Ectodermal cell (in vitro differentiated cells): ENCODE measurements around the gene NAA60.
A peak's percentile ranks its signal among the peaks of the same experiment; 100 is the strongest.
"Not testable (repeated sequence)": the region's sequence is repeated elsewhere in the genome, so short reads cannot be mapped to it uniquely, and the experiment has no call there.

ENCODE experiments used
- H3K27ac ChIP-seq: 2 replicates; pipeline ENCODE4 v1.7.0; 2013; ENCODE audit warnings: mild to moderate bottlenecking, low read depth, low read length; ENCODE audit not compliant: insufficient read depth, poor library complexity, severe bottlenecking
- H3K27me3 ChIP-seq: 2 replicates; pipeline ENCODE4 v1.7.0; 2013; ENCODE audit warnings: mild to moderate bottlenecking, low read length; ENCODE audit not compliant: insufficient read depth, control insufficient read depth, poor library complexity, severe bottlenecking
- H3K36me3 ChIP-seq: one replicate; pipeline ENCODE4 v1.7.0; 2013; ENCODE audit warnings: low read length; ENCODE audit not compliant: control insufficient read depth, insufficient read depth
- H3K4me1 ChIP-seq: one replicate; pipeline ENCODE4 v1.7.0; 2013; ENCODE audit warnings: low read length; ENCODE audit not compliant: control insufficient read depth, insufficient read depth
- H3K4me3 ChIP-seq: 2 replicates; pipeline ENCODE4 v1.7.0; 2013; ENCODE audit warnings: low read depth, low read length, control low read depth; ENCODE audit not compliant: insufficient read depth
- H3K9me3 ChIP-seq: 2 replicates; pipeline ENCODE4 v1.7.0; 2013; ENCODE audit warnings: mild to moderate bottlenecking, low read length, moderate library complexity; ENCODE audit not compliant: control insufficient read depth
- WGBS, 2 experiments: methylation state at CpG; one replicate each; pipeline ENCODE4 v1.1.7; 2013; ENCODE audit warnings: missing lambda C conversion rate in 2 of 2; 5-methylcytosine and 5-hydroxymethylcytosine counted together

NAA60 gene

DNA sequence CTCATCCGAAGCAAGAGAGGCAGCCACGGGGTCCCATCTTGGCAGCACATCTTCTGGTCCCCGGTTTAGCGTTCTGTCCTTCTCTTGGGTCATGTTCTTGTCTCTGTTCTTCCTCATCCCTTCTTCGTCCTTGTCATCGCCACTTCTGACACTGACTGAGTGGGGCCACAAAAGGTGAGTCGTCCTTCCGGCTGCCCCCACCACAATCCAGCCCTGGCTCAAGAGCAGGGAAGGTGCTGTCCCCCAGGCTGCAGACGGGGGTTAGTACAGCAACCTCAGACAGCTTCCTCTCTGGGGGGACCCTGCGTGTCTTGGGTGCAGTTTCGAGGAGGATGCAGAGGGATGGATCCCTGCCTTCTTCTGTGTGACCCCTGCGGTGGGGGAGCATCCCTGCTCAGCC lies 21.8 kb downstream of the NAA60 start:
- WGBS, 2 experiments = 95% methylated on average over 12 of the region's 12 CpGs
- Histone ChIP-seq H3K4me1 (peaks cover 18% of the 10 kb centered on the region), H3K4me3 (no peak overlapping the region), H3K27ac (no peak overlapping the region), H3K36me3 (no peaks in the 10 kb centered on the region), H3K9me3 (no peaks in the 10 kb centered on the region), H3K27me3 (no peaks in the 10 kb centered on the region)

DNA sequence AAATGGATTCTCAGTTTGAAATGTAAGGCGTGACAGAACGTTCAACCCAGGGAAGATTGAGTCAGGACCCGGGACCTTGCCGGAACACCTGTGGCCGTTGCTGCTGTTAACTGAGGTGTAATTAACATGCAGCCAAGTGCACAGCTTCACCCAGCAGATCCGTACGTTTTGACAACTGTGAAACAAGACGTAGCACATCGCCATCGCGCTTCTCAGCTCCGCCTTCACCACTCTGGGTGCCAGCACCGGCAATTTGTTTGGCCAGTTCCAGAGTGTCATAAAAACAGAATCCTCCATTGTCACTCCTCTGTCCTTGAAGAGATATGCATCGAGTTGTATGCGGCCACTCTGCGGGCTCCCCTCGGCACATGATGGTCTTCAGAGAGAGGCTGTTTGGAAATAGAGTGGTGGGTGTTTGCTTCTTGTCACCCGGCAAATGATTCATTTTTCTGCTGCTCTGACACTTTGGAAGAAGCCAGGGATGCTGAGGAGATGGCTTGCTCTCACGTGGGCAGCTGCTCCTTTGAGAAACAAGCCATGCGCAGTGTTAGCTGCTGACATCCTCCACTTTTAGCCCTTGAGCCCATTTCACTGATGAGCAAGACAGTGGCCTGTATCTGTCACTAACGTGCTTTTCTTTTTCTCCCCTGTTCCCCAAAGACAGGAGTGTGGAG lies 22.6 kb downstream of the NAA60 start:
- H3K27me3 ChIP-seq = no peaks in the 10 kb centered on the region
- no peak overlapping the region for H3K4me3 ChIP-seq
- H3K36me3 ChIP-seq = no peaks in the 10 kb centered on the region
- no peaks in the 10 kb centered on the region for H3K9me3 ChIP-seq
- peaks cover 12% of the 10 kb centered on the region for H3K4me1 ChIP-seq
- WGBS, 2 experiments = 95 to 96% methylated on average over 21 of the region's 21 CpGs
- H3K27ac ChIP-seq = no peak overlapping the region

DNA sequence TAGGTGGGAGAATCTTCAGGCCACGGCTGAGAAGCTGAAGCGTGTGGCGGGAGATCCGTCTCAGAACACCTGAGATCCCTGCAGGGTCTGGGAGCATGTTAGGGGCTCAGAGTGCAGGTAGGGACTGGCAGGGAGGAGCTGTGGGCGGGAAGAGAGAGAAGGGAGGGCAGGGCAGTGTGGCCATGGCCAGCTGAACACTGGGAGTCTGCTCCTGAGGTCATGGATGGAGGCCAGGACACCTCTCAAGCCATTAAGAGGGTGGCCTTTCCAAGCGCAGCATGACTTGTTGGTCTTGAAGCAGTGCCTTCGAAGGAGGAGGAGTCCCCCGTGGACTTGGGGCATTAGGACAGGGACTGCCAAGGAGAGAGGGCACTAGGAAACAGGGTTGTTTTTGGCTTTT lies 23.7 kb downstream of the NAA60 start:
- Histone ChIP-seq H3K27me3 (no peaks in the 10 kb centered on the region), H3K9me3 (no peaks in the 10 kb centered on the region), H3K36me3 (no peaks in the 10 kb centered on the region), H3K27ac (no peak overlapping the region), H3K4me3 (no peak overlapping the region), H3K4me1 (peaks cover 5% of the 10 kb centered on the region)
- 96% methylated on average over 8 of the region's 8 CpGs for WGBS, 2 experiments

DNA sequence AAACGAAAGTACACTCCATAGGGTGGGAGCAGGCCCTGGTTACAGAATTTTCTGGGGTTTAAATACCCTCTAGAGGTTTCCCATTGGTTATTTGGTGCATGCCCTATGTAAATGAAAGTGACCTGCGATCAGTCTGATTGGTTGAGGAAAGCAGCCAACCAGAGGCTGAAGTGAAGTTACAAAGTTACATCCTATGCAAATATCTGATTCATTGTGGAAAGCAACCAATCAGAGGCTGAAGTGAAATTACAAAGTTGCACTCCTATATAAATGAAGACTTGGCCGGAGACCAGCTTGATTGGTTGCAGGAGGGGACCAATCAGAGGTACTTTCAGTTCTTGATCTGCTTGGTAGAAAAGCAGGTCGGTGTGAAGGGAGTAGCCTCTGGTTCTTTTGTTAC lies 24.4 kb downstream of the NAA60 start:
- Histone ChIP-seq H3K4me3 (no peak overlapping the region), H3K27me3 (no peaks in the 10 kb centered on the region), H3K27ac (peak overlapping the region; percentile 55), H3K36me3 (no peaks in the 10 kb centered on the region), H3K9me3 (no peaks in the 10 kb centered on the region), H3K4me1 (peaks cover 5% of the 10 kb centered on the region)
- 74 to 84% methylated on average over 4 of the region's 4 CpGs for WGBS, 2 experiments

DNA sequence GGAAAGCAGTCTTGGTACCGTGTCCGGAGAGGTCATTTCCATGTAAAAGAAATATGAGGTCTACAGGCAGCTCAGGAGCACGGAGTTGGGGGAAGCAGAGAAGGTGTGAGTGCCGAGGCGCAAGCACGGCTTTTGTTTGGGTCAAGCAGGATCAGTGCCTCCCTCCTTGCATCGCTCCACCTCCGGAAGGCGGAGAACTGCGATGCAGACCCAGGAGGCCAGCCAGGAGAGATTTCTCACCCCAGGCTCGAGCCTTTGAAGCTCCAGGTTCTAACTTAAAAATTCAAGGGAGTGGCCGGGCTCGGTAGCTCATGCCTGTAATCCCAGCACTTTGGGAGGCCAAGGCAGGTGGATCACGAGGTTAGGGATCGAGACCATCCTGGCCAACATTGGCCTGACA lies 25.0 kb downstream of the NAA60 start:
- Histone ChIP-seq H3K36me3 (no peaks in the 10 kb centered on the region), H3K27me3 (no peaks in the 10 kb centered on the region), H3K27ac (peak overlapping the region; percentile 55), H3K9me3 (no peaks in the 10 kb centered on the region), H3K4me1 (peaks cover 5% of the 10 kb centered on the region), H3K4me3 (no peak overlapping the region)
- WGBS, 2 experiments = 58% methylated on average over 15 of the region's 15 CpGs

DNA sequence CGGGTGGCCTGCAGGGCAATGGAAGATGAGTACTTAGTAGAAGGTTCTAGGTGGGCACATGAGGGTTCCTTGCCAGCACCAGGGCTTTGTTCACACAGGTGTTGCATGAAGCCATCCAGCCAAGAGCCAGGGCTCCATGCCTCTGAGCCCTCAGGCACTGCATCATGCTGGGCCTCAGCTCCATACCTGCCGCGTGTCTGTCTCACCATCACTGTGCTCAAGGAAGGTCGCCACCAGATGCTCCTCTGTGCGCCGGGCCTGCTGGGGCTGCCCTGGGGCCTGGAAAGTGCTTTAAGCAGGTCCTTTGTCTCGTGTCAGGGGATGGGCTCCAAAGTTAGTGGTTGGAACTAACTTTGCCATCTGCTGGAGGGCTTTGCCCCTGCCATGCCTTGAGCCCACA lies 26.3 kb downstream of the NAA60 start:
- Histone ChIP-seq H3K27ac (no peak overlapping the region), H3K4me3 (no peak overlapping the region), H3K27me3 (no peaks in the 10 kb centered on the region), H3K36me3 (no peaks in the 10 kb centered on the region), H3K9me3 (no peaks in the 10 kb centered on the region), H3K4me1 (peaks cover 5% of the 10 kb centered on the region)
- WGBS, 2 experiments = 93 to 95% methylated on average over 7 of the region's 7 CpGs

DNA sequence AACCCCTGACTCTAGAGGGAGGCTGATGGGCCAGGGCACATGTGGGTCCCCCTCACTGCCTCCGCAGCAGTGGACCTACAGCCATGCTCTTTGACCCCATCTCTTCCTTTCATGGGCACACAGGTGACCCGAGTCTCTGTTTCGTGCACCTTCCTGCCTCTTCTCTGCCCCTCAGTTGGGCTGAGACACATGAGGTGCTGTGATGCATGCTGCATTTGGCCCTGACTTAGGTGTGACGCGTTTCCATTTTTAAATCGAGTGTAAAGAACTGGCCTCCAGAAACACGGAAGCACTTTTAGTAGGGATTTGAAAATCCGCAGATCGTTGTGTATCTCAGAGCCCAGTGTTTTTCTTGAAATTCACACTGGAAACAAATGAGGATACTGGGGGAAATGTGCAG lies 27.2 kb downstream of the NAA60 start:
- Histone ChIP-seq H3K4me1 (peaks cover 5% of the 10 kb centered on the region), H3K27ac (no peak overlapping the region), H3K9me3 (no peaks in the 10 kb centered on the region), H3K27me3 (no peaks in the 10 kb centered on the region), H3K36me3 (no peaks in the 10 kb centered on the region), H3K4me3 (no peak overlapping the region)
- WGBS, 2 experiments = 89 to 90% methylated on average over 9 of the region's 9 CpGs

DNA sequence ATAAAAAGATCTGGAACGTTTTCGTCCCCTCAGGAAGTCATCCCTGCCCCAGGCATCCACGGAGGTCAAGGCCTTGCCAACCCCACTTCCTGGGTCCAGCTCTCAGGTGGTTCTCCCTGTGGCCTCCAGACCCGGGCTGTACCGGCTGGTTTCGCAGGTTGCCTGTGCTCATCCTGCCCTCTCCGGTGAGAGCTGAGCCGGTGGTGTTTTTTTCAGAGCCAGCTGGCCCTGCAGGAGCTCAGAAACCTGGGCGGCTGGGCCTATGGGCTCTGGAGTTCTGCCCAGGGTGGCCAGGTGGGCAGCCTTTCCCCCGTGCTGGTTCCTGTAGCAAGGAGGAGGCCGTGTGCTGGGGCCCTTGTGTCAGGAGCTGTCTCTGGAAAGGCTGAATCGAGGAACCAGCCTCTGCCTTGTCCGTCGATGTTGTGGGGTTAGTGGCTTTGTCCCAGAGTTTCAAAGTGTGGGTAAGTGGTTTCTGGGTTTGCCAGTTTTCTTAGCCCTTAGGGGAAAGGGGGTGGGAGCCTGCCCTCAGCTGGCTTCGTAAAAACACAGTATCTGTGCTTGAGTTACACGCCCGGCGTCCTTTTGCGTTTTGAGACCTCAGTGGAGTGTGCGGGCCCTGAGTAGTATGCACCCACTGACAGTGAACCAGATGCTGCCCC lies 28.2 kb downstream of the NAA60 start:
- WGBS, 2 experiments = 94 to 95% methylated on average over 20 of the region's 20 CpGs
- H3K4me1 ChIP-seq = peaks cover 5% of the 10 kb centered on the region
- H3K9me3 ChIP-seq = no peaks in the 10 kb centered on the region
- no peaks in the 10 kb centered on the region for H3K27me3 ChIP-seq
- H3K36me3 ChIP-seq = no peaks in the 10 kb centered on the region
- no peak overlapping the region for H3K4me3 ChIP-seq
- H3K27ac ChIP-seq = no peak overlapping the region

DNA sequence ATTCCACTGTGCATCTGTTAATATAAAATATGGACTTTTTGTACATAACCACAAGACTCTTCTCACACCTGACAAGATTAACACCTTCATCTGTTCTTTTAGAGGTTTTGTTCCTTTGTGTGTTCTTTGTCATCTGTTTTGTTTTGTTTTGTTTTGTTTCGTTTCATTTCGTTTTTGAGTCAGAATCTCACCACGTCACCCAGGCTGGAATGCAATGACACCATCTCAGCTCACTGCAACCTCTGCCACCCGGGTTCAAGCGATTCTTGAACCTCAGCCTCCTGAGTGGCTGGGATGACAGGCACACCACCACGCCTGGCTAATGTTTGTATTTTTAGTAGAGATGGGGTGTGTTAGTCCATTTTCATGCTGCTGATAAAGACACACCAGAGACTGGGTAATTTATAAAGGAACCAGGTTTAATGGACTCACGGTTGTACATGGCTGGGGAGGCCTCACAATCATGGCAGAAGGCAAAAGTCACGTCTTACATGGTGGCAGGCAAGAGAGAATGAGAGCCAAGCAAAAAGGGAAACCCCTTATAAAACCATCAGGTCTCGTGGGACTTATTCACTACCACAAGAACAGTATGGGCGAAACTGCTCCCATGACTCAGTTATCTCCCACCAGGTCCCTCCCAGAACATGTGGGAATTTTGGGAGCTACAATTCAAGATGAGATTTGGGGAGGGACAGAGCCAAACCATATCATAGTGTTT lies 29.6 kb downstream of the NAA60 start:
- Histone ChIP-seq H3K9me3 (no peaks in the 10 kb centered on the region), H3K4me1 (peaks cover 5% of the 10 kb centered on the region), H3K27me3 (no peaks in the 10 kb centered on the region), H3K27ac (no peak overlapping the region), H3K4me3 (no peak overlapping the region), H3K36me3 (no peaks in the 10 kb centered on the region)
- WGBS, 2 experiments = 85 to 91% methylated on average over 10 of the region's 10 CpGs

DNA sequence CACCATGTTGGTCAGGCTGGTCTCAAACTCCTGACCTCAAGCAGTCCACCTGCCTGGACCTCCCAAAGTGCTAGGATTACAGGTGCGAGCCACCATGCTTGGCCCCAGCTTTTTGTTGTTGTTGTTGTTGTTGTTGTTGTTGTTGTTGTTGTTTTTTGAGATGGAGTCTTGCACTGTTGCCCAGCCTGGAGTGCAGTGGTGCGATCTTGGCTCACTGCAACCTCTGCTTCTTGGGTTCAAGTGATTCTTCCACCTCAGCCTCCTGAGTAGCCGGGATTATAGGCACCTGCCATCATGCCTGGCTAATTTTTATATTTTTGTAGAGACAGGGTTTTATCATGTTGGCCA lies 30.1 kb downstream of the NAA60 start:
- 80 to 82% methylated on average over 3 of the region's 3 CpGs for WGBS, 2 experiments
- H3K27me3 ChIP-seq, H3K9me3 ChIP-seq, H3K4me3 ChIP-seq, H3K27ac ChIP-seq, H3K36me3 ChIP-seq, H3K4me1 ChIP-seq: not testable (repeated sequence)
